HEK293 (cell line): ENCODE data around the gene WDR3.

ENCODE experiments used
- CTCF ChIP-seq: fragments of 450-650 bp; formaldehyde crosslinking; IDR thresholded peaks from 2 replicates; pipeline ENCODE4 v1.5.1; 2016; ENCODE audit warnings: missing biosample characterization, missing genetic modification characterization
- PBX3 ChIP-seq: sonication (generic); formaldehyde crosslinking; IDR thresholded peaks from 2 replicates; pipeline ENCODE4 v1.8.1; 2022; ENCODE audit warnings: mild to moderate bottlenecking, moderate library complexity, missing genetic modification reagents

- TF ChIP-seq PBX3 (no peak), CTCF (tag by site-specific recombination) (no peak)
These were observed 945 bp downstream of the WDR3 start for GRCh38 chr1:117930484-117930883.
